ENCODE results near the gene PES1. TPM values are rescaled to one million over a fixed set of nuclear protein-coding genes. Genes with fewer than 3 reads are reported as not detected.
"Not testable (repeated sequence)": the region's sequence is repeated elsewhere in the genome, so short reads cannot be mapped to it uniquely, and the experiment has no call there.

The PES1 gene
- total and polyA plus RNA-seq, 4 donors = 31.7 to 52.3 (median 39.5) TPM

DNA sequence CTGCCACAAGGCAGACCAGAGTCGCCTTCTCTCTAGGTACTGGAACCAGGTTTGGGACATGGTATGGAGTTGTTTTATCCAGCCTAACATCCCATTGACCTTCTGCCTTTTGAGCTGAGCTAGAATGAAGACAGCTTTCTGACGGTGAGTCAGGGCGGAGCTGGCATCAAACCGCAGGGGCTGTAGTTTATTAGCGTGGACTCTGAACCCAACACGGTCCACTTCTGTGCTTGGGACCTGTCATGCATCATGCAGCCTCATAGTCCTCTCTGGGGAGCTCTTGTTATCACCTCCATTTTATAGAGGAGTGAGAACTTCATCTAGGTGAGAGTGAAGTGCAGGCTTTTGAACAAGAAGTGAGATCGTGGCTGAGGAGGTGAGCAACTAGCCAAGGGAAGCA, 25.6 kb downstream of the PES1 start:
- no peaks in the 10 kb centered on the region for H3K4me1 ChIP-seq (ENCODE audit: control insufficient read depth in 1 of 2, insufficient read depth in 2 of 2, low read length in 2 of 2)
- DNase-seq (no peak), ATAC-seq (ENCODE audit: low FRiP score) (no peak)
- intact Hi-C loops (cut with DNase I) = no loop called here
- WGBS, 2 donors = 71 to 73% methylated on average over 7 of the region's 7 CpGs
- no peak overlapping the region for H3K4me3 ChIP-seq (ENCODE audit: low read length in 2 of 2)
- H3K9me3 ChIP-seq (ENCODE audit: control insufficient read depth, low read length) = no peaks in the 10 kb centered on the region
- no peaks in the 10 kb centered on the region for H3K27me3 ChIP-seq (ENCODE audit: control insufficient read depth in 1 of 2, insufficient read depth in 2 of 2, low read length in 1 of 2)
- no peak overlapping the region for H3K27ac ChIP-seq (ENCODE audit: low read depth in 1 of 2, low read length in 2 of 2)
- H3K36me3 ChIP-seq (ENCODE audit: control insufficient read depth in 1 of 2, insufficient read depth in 2 of 2, low read length in 1 of 2) = no peaks in the 10 kb centered on the region

DNA sequence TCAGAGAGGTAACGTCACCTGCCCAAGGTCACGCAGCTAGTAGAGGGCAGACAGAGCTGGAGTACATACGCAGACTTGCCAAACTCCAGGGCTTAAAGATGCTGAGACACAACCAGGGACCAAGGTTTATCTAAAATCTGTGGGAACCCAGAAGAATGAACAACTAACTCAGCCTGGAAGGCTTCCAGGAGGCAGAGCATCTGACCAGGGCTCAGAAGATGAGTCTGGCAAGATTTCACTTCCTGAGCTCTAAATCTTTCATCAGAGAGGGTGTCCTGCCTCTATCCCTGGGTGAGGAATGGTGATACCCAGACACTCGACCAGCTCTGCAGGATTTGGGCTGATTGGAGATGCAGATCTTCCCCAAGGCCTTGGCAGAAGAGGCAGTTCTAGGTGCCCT, 26.4 kb downstream of the PES1 start:
- no peaks in the 10 kb centered on the region for H3K27me3 ChIP-seq (ENCODE audit: control insufficient read depth in 1 of 2, insufficient read depth in 2 of 2, low read length in 1 of 2)
- no peaks in the 10 kb centered on the region for H3K36me3 ChIP-seq (ENCODE audit: control insufficient read depth in 1 of 2, insufficient read depth in 2 of 2, low read length in 1 of 2)
- WGBS, 2 donors = 81 to 82% methylated on average over 4 of the region's 4 CpGs
- intact Hi-C loops (cut with DNase I) = no loop called here
- H3K4me1 ChIP-seq (ENCODE audit: control insufficient read depth in 1 of 2, insufficient read depth in 2 of 2, low read length in 2 of 2) = no peaks in the 10 kb centered on the region
- DNase-seq (no peak), ATAC-seq (ENCODE audit: low FRiP score) (no peak)
- H3K9me3 ChIP-seq (ENCODE audit: control insufficient read depth, low read length) = no peaks in the 10 kb centered on the region
- H3K4me3 ChIP-seq (ENCODE audit: low read length in 2 of 2) = no peak overlapping the region
- H3K27ac ChIP-seq (ENCODE audit: low read depth in 1 of 2, low read length in 2 of 2) = no peak overlapping the region

DNA sequence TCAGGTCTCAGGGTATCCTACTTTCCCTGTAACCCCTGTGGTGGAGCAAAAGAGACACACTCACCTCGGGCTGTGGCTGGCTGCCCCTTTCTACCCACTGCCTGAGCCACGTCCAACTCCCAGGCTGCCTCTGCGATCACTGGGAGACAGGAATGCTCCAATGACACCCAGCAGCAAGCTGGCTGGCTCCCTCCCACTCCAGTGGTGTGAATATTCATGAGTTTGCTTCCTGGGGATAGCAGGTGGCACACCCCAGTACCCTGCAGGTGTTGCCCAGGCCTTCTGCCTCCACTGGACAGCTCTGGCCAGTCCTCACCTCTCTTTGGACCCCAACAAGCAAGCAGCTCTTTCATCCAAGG, 27.0 kb downstream of the PES1 start:
- Histone ChIP-seq H3K27ac (ENCODE audit: low read depth in 1 of 2, low read length in 2 of 2) (no peak overlapping the region), H3K9me3 (ENCODE audit: control insufficient read depth, low read length) (no peaks in the 10 kb centered on the region), H3K4me3 (ENCODE audit: low read length in 2 of 2) (no peak overlapping the region), H3K27me3 (ENCODE audit: control insufficient read depth in 1 of 2, insufficient read depth in 2 of 2, low read length in 1 of 2) (no peaks in the 10 kb centered on the region), H3K36me3 (ENCODE audit: control insufficient read depth in 1 of 2, insufficient read depth in 2 of 2, low read length in 1 of 2) (no peaks in the 10 kb centered on the region), H3K4me1 (ENCODE audit: control insufficient read depth in 1 of 2, insufficient read depth in 2 of 2, low read length in 2 of 2) (no peaks in the 10 kb centered on the region)
- no peak for DNase-seq
- ATAC-seq (ENCODE audit: low FRiP score) = no peak
- intact Hi-C loops (cut with DNase I) = no loop called here
- 36 to 43% methylated on average over 3 of the region's 3 CpGs for WGBS, 2 donors

DNA sequence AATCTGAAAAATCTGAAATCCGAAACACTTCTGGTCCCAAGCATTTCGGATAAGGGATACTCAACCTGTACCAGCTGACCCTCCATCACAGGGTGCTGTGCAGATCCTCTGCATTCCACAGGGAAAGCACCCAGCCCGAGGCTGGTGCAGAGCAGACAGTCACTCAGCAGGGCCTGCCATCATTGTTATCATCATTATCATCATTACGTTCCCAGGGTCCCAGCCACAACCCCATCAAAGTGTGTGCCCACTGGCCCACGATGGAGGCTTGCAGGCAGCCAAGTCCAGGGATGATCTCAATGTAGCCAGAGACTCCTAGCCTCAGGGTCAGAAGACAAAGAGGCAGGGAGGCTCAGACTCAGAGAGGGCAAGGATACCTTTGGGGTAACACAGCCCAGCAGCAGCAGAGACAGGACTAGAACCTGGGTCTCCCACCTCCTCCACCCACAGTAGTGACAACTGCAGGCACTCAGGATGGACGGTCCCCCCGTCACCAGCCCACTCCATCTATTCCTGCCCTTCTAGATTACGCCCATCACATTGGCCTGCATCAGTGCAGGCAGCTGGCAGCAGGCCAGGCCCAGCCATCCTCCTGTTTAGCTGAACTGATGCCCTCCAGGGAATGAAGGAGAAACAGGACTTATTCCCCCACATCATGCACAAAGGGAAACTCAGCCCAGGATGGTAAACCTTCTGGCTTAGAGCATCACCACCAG, 27.5 kb downstream of the PES1 start:
- H3K4me1 ChIP-seq (ENCODE audit: control insufficient read depth in 1 of 2, insufficient read depth in 2 of 2, low read length in 2 of 2) = no peaks in the 10 kb centered on the region
- H3K9me3 ChIP-seq (ENCODE audit: control insufficient read depth, low read length) = no peaks in the 10 kb centered on the region
- no peaks in the 10 kb centered on the region for H3K36me3 ChIP-seq (ENCODE audit: control insufficient read depth in 1 of 2, insufficient read depth in 2 of 2, low read length in 1 of 2)
- 66 to 75% methylated on average over 8 of the region's 8 CpGs for WGBS, 2 donors
- no peaks in the 10 kb centered on the region for H3K27me3 ChIP-seq (ENCODE audit: control insufficient read depth in 1 of 2, insufficient read depth in 2 of 2, low read length in 1 of 2)
- ATAC-seq (ENCODE audit: low FRiP score) (no peak), DNase-seq (no peak)
- intact Hi-C loops (cut with DNase I) = no loop called here
- no peak overlapping the region for H3K27ac ChIP-seq (ENCODE audit: low read depth in 1 of 2, low read length in 2 of 2)
- H3K4me3 ChIP-seq (ENCODE audit: low read length in 2 of 2) = no peak overlapping the region

DNA sequence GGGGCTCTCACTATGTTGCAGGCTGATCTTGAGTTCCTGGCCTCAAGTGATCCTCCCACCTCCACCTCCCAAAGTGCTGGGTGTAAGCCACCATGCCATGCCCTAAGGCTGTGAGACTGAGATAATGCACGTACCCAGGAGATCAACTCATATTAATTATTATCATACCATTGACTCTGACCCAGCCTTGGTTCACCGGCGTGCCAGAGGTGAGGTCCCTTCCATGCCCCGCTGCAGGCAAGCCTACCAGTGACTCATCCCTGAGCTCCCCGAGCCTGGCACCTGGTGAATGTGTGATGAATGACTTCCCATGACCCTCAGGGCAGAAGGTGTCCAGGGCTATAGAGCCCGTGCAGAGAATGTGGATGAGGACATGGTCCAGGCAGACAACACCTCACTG, 29.3 kb downstream of the PES1 start:
- no peaks in the 10 kb centered on the region for H3K36me3 ChIP-seq (ENCODE audit: control insufficient read depth in 1 of 2, insufficient read depth in 2 of 2, low read length in 1 of 2)
- no peaks in the 10 kb centered on the region for H3K4me1 ChIP-seq (ENCODE audit: control insufficient read depth in 1 of 2, insufficient read depth in 2 of 2, low read length in 2 of 2)
- H3K9me3 ChIP-seq (ENCODE audit: control insufficient read depth, low read length) = no peaks in the 10 kb centered on the region
- no peak for ATAC-seq (ENCODE audit: low FRiP score)
- 83 to 84% methylated on average over 6 of the region's 6 CpGs for WGBS, 2 donors
- no peak for DNase-seq
- intact Hi-C loops (cut with DNase I) = no loop called here
- no peak overlapping the region for H3K27ac ChIP-seq (ENCODE audit: low read depth in 1 of 2, low read length in 2 of 2)
- no peak overlapping the region for H3K4me3 ChIP-seq (ENCODE audit: low read length in 2 of 2)
- H3K27me3 ChIP-seq (ENCODE audit: control insufficient read depth in 1 of 2, insufficient read depth in 2 of 2, low read length in 1 of 2) = no peaks in the 10 kb centered on the region

DNA sequence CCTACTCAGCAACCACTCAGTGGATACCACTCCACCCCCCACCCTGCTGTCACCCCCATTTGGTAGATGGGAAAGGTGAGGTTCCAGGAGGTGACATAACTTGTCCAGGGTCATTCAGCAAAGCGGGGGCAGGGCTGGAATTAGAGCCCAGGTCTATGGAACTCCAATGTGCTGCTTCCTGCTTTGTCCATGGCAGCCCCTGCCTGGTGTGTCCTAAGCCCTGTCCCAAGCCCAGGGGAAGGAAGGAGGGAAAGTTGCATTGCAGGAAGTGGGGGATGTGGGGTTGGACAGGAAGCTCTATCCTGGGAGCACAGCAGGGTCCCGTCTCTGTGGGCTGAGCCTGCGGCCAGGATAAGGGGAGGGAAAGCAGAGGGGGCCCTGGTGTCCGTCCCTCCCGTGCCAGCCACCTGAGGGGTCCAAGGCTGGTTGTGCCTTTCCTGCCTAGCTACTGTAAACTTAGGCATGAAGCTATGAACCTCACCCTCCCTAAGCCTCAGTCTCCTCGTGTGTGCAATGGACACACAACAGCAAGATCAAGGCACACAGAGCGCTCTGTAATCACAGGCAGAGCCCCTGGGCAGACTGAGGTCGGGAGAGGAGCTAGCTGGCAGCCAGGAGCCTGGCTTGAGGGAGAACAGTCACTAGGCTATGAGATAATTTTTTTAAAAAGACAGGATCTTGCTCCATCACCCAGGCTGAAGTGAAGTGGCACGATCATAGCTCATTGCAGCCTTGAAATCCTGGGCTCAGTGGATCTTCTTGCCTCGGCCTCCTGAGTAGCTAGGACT, 30.1 kb downstream of the PES1 start:
- Histone ChIP-seq H3K9me3 (ENCODE audit: control insufficient read depth, low read length) (no peaks in the 10 kb centered on the region), H3K27me3 (ENCODE audit: control insufficient read depth in 1 of 2, insufficient read depth in 2 of 2, low read length in 1 of 2) (no peaks in the 10 kb centered on the region), H3K27ac (ENCODE audit: low read depth in 1 of 2, low read length in 2 of 2) (no peak overlapping the region), H3K36me3 (ENCODE audit: control insufficient read depth in 1 of 2, insufficient read depth in 2 of 2, low read length in 1 of 2) (no peaks in the 10 kb centered on the region), H3K4me1 (ENCODE audit: control insufficient read depth in 1 of 2, insufficient read depth in 2 of 2, low read length in 2 of 2) (no peaks in the 10 kb centered on the region), H3K4me3 (ENCODE audit: low read length in 2 of 2) (no peak overlapping the region)
- intact Hi-C loops (cut with DNase I) = no loop called here
- DNase-seq = no peak
- 67 to 68% methylated on average over 10 of the region's 10 CpGs for WGBS, 2 donors
- no peak for ATAC-seq (ENCODE audit: low FRiP score)

DNA sequence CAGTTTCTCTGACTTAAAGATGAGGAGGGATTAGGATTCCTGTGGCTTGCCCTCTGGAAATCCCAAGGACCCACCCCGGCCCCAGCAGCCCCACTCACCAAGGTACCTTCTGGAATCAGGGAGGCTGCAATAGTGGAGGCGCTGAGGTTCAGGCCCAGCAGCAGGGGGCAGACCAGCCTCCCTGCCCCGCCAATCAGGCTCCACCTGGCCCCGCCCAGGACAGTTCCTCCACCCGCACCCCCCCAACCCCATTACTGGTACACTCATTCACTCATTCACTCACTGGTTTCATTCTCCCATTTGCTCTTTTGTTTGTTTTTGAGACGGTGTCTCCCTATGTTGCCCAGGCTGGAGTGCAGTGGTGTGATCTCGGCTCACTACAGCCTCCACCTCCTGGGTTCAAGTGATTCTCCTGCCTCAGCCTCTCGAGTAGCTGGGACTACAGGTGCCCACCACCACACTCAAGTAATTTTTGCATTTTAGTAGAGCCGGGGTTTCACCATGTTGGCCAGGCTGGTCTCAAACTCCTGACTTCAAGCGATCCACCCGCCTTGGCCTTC, 31.0 kb downstream of the PES1 start:
- H3K4me1 ChIP-seq (ENCODE audit: control insufficient read depth in 1 of 2, insufficient read depth in 2 of 2, low read length in 2 of 2); H3K9me3 ChIP-seq (ENCODE audit: control insufficient read depth, low read length); intact Hi-C loops (cut with DNase I); H3K27me3 ChIP-seq (ENCODE audit: control insufficient read depth in 1 of 2, insufficient read depth in 2 of 2, low read length in 1 of 2); H3K4me3 ChIP-seq (ENCODE audit: low read length in 2 of 2); ATAC-seq (ENCODE audit: low FRiP score); H3K27ac ChIP-seq (ENCODE audit: low read depth in 1 of 2, low read length in 2 of 2); H3K36me3 ChIP-seq (ENCODE audit: control insufficient read depth in 1 of 2, insufficient read depth in 2 of 2, low read length in 1 of 2); DNase-seq: not testable (repeated sequence)
- WGBS, 2 donors = 86 to 88% methylated on average over 11 of the region's 11 CpGs

DNA sequence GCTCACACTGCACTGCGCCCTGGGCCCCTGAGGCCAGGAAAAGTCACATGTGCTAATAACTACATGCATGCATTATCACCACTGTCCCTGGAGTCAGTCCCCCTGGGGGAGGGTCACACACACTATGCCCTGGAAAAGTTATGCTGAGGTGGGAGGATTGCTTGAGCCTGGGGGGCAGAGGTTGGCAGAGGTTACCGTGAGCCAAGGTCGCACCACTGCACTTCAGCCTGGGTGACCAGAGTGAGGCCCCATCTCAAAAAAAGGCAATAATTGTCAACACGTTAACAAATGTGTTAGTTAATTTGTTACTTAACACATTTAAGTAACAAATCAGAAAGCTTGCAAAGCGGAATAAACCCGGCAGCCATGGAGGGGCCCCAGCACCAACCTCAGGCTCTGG, 31.8 kb downstream of the PES1 start:
- WGBS, 2 donors = 75 to 82% methylated on average over 6 of the region's 6 CpGs

DNA sequence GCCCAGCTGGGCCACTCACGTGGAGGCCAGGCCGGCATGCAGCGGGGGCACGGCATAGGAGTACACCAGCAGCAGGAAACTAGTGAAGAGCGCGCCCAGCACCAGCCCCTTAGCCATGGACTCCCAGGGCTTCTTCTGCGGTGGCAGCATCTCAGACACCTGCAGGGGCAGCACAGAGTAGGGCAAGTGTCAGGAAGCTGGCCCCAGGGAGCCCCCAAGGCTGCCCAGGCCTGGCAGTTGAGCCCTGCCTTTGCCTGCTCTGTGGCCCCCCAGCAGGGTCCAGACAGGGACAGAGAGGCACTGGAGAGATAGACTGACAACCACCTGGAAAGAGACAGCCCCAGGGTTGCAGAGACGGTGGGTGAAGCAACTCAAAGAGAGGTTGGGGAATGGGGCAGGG, 34.5 kb downstream of the PES1 start:
- no peaks in the 10 kb centered on the region for H3K9me3 ChIP-seq (ENCODE audit: control insufficient read depth, low read length)
- 84 to 92% methylated on average over 8 of the region's 8 CpGs for WGBS, 2 donors
- H3K27me3 ChIP-seq (ENCODE audit: control insufficient read depth in 1 of 2, insufficient read depth in 2 of 2, low read length in 1 of 2) = no peaks in the 10 kb centered on the region
- H3K36me3 ChIP-seq (ENCODE audit: control insufficient read depth in 1 of 2, insufficient read depth in 2 of 2, low read length in 1 of 2) = no peaks in the 10 kb centered on the region
- DNase-seq (no peak), ATAC-seq (ENCODE audit: low FRiP score) (no peak)
- H3K4me3 ChIP-seq (ENCODE audit: low read length in 2 of 2) = no peak overlapping the region
- intact Hi-C loops (cut with DNase I) = no loop called here
- no peaks in the 10 kb centered on the region for H3K4me1 ChIP-seq (ENCODE audit: control insufficient read depth in 1 of 2, insufficient read depth in 2 of 2, low read length in 2 of 2)
- no peak overlapping the region for H3K27ac ChIP-seq (ENCODE audit: low read depth in 1 of 2, low read length in 2 of 2)

More for the DNA sequence above, 31.8 kb downstream of the PES1 start:
- Histone ChIP-seq H3K36me3 (ENCODE audit: control insufficient read depth in 1 of 2, insufficient read depth in 2 of 2, low read length in 1 of 2) (no peaks in the 10 kb centered on the region), H3K4me1 (ENCODE audit: control insufficient read depth in 1 of 2, insufficient read depth in 2 of 2, low read length in 2 of 2) (no peaks in the 10 kb centered on the region), H3K27me3 (ENCODE audit: control insufficient read depth in 1 of 2, insufficient read depth in 2 of 2, low read length in 1 of 2) (no peaks in the 10 kb centered on the region), H3K9me3 (ENCODE audit: control insufficient read depth, low read length) (no peaks in the 10 kb centered on the region), H3K4me3 (ENCODE audit: low read length in 2 of 2) (no peak overlapping the region), H3K27ac (ENCODE audit: low read depth in 1 of 2, low read length in 2 of 2) (no peak overlapping the region)
- DNase-seq = no peak
- intact Hi-C loops (cut with DNase I) = no loop called here
- ATAC-seq (ENCODE audit: low FRiP score) = no peak

Data from aorta (tissue), 5 donors.